Astrocyte (in vitro differentiated cells and primary cell): ENCODE results near the gene KCNK5.

Experiments used
- CTCF ChIP-seq: IDR thresholded peaks from 2 replicates; pipeline ENCODE4 v1.5.1; 2011; ENCODE audit warnings: low read depth, mild to moderate bottlenecking, inconsistent platforms, low read length, moderate library complexity; ENCODE audit not compliant: insufficient read depth
- EZH2 ChIP-seq: IDR thresholded peaks from 2 replicates; pipeline ENCODE4 v1.6.1; 2012; ENCODE audit warnings: mild to moderate bottlenecking, low read length, inconsistent platforms; ENCODE audit not compliant: insufficient read depth

GRCh38 chr6:39256294-39256940 lies 27.1 kb upstream of the KCNK5 start:
- TF ChIP-seq CTCF = no peak
- TF ChIP-seq EZH2 = no peak
